OCI-LY7 (cell line): ENCODE data around the gene SLC9C2. TPM values are rescaled to one million over a fixed set of nuclear protein-coding genes. Genes with fewer than 3 reads are reported as not detected.
A peak's percentile ranks its signal among the peaks of the same experiment; 100 is the strongest.

Source experiments
- Bru-seq: library from RNA; stranded (reverse); fragments of 400-500 nt; gene quantifications from one replicate; lab custom pipeline; 2021; lab: Mats Ljungman, UMichigan
- BruChase-seq, 2 experiments: library from RNA; stranded (reverse); fragments of 400-500 nt; gene quantifications; one replicate each; lab custom pipeline; 2021; lab: Mats Ljungman, UMichigan
- BruUV-seq: library from RNA; stranded (reverse); fragments of 400-500 nt; replicated peaks from 2 replicates; lab custom pipeline; 2021; lab: Mats Ljungman, UMichigan
- CTCF ChIA-PET: fragments of 300-600 bp; sonication (Branson Sonifier 250); formaldehyde crosslinking; loops from one replicate; lab custom pipeline; 2022; ENCODE audit warnings: antibody characterized with exemption; ENCODE audit not compliant: unreplicated experiment; lab: Charles Lee
- POLR2A ChIA-PET: fragments of 300-600 bp; sonication (Branson Sonifier 250); formaldehyde crosslinking; loops from one replicate; lab custom pipeline; 2022; ENCODE audit warnings: antibody characterized with exemption; lab: Charles Lee
- DNase-seq: peaks from one replicate; pipeline ENCODE4 v3.0.0-alpha.2; 2015; ENCODE audit warnings: low spot score
- H2AFZ ChIP-seq: fragments of 200-600 bp; sonication (generic), shearing (Covaris generic); 2 replicates; pipeline ENCODE4 v1.6.1; 2014; ENCODE audit warnings: mild to moderate bottlenecking, antibody characterized with exemption, low read length, moderate library complexity
- H3K27ac ChIP-seq: fragments of 200-600 bp; sonication (generic); 2 replicates; pipeline ENCODE4 v1.5.1; 2014; ENCODE audit warnings: mixed run types, low read depth, mild to moderate bottlenecking, moderate library complexity, low read length, inconsistent platforms; ENCODE audit not compliant: poor library complexity, severe bottlenecking
- H3K36me3 ChIP-seq: fragments of 200-600 bp; sonication (generic); 2 replicates; pipeline ENCODE4 v1.6.1; 2014; ENCODE audit warnings: mild to moderate bottlenecking, antibody characterized with exemption, low read length, moderate library complexity, mixed read lengths; ENCODE audit not compliant: insufficient read depth
- H3K4me1 ChIP-seq: fragments of 200-600 bp; sonication (generic); 2 replicates; pipeline ENCODE4 v1.5.1; 2014; ENCODE audit warnings: mild to moderate bottlenecking, low read length; ENCODE audit not compliant: insufficient read depth, poor library complexity, severe bottlenecking
- H3K4me2 ChIP-seq: fragments of 200-600 bp; sonication (generic); 2 replicates; pipeline ENCODE4 v1.6.1; 2014; ENCODE audit warnings: mild to moderate bottlenecking, low read length
- H3K4me3 ChIP-seq: fragments of 200-600 bp; sonication (generic); 2 replicates; pipeline ENCODE4 v1.5.1; 2014; ENCODE audit warnings: mild to moderate bottlenecking, low read depth, low read length; ENCODE audit not compliant: poor library complexity, severe bottlenecking
- H3K79me2 ChIP-seq: fragments of 200-600 bp; sonication (generic); 2 replicates; pipeline ENCODE4 v1.6.1; 2016; ENCODE audit warnings: low read depth, mild to moderate bottlenecking, low read length, moderate library complexity, mixed read lengths; ENCODE audit not compliant: insufficient read depth
- H3K9me2 ChIP-seq: fragments of 200-600 bp; sonication (generic); 2 replicates; pipeline ENCODE4 v1.6.1; 2016; ENCODE audit warnings: mild to moderate bottlenecking, low read length, mixed read lengths; ENCODE audit not compliant: insufficient read depth
- H3K9me3 ChIP-seq: fragments of 200-600 bp; sonication (generic); 2 replicates; pipeline ENCODE4 v1.6.1; 2014; ENCODE audit warnings: mild to moderate bottlenecking, mixed run types, low read length, mixed read lengths
- H4K20me1 ChIP-seq: fragments of 200-600 bp; sonication (generic); 2 replicates; pipeline ENCODE4 v1.6.1; 2014; ENCODE audit warnings: mild to moderate bottlenecking, antibody characterized with exemption, low read length, moderate library complexity, mixed read lengths; ENCODE audit not compliant: insufficient read depth
- EZH2phosphoT487 ChIP-seq: fragments of 200-600 bp; sonication (generic); IDR thresholded peaks from 2 replicates; pipeline ENCODE4 v1.6.1; 2018; ENCODE audit warnings: low read depth, borderline replicate concordance, mild to moderate bottlenecking, mixed run types, antibody characterized with exemption, low read length, moderate library complexity, mixed read lengths
- intact Hi-C: fragments of 100-400 bp; cut with micrococcal nuclease; formaldehyde crosslinking; loops from one replicate; pipeline ENCODE4 v1.10.0; 2022; ENCODE audit not compliant: unreplicated experiment
- long read RNA-seq: library from polyadenylated mRNA; stranded (forward); transcript quantifications from one replicate; pipeline ENCODE4 v2.0.0, GENCODE V29; 2022
- total RNA-seq, 2 experiments: library from RNA; depleted of rRNA in 1 of 2; stranded (reverse); fragments of >200 nt in 1 of 2; shearing (Covaris generic) in 1 of 2; gene quantifications; 2 replicates each; pipeline ENCODE4 v1.2.3, GENCODE V29; 2014 to 2022
- TF ChIP-seq, protein P1 (sequence below): fragments of 200-600 bp; sonication (generic); conservative IDR thresholded peaks from 2 replicates; pipeline ENCODE4 v1.5.1; 2014; ENCODE audit warnings: mild to moderate bottlenecking, antibody characterized with exemption, low read length, moderate library complexity, mixed read lengths

SLC9C2 gene, protein sequence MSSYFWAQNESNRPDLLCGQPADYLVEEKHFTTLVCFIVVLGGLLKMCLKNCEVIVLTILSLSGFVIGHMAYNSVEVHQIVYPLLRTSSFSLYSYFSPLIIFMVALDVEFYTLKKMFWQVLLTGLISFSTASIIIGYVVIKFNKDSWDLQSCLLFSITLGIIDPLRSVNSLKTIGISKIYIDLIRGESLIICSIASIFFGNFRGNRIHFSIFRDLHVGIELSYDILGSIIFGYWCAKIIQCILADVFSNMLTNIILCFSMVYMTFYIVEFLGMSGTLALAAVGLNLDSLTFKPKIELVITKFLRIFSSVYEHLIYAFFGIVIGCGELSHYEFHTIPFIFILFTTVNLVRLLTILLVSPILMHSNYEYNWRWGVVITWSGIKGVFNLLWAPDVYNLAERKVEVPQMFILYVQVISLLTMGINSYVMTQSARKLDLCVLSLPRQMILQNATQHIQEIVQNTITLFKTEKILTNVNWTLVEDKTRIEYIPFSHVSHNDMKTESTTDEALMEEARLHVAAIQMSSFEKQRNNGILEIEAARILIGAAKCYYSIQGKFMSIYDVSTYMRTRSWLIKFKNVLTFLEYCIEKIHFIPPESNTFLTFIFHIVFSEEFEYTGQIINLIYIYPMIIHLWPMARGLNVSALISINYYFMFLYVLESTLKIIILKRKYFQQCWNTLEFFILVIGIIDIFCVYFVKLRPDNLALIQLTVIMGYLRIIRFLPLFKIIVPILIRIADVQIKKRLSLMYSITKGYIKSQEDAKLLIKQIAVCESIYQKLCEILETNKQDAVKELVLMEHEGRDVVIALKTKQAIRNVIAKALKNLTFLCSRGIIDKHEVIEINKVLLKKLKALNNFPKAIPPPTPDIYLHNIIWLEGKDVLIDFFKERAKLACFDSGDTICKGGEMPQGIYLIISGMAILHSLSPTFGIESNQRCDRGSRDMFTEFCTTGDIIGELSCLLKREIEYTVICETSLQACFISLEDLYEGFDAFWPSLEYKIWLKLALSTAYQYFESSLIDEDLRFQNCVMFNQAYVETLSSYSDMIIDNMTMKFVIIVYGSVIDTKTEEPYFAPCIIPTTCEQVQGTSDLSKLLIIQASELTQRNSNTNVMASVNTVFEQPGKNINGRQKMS
- total RNA-seq (2014; rRNA removed; shearing (Covaris generic)), result not detected in 2 replicates
- total RNA-seq (2022), result not detected in 2 replicates
- Bru-seq, nascent RNA, result not detected
- not detected for BruChase-seq, experiment 1, labeled RNA remaining after a 6-hour chase
- BruChase-seq, experiment 2, labeled RNA remaining after a 2-hour chase, result not detected
- long read RNA-seq, result 0 reads

DNA sequence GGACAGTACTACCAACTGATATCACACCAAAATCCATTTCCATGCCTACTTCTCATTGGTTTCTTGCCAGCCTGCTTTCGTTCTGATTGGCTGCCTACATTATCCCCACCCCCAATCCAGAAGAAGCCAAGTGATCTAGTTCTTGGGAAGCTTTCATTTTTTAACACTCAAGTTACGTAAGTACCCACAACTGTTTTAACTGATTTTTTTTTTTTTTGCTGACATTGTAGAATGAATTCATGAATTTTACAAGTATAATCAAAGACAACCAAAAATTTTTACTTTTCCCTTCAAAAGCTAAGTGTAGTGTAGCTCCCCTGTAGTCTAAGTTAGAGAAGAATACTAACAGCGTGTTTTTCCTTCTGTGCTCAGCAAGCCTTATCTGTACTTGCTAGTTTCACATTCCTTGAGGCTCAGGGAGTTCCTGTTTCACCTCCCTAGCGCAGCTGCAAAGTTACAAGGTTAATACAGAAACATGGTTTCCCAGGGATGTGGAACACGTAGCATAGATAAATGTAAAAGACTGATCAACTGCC is at the start of gene SLC9C2:
Gene SLC9C2, minus strand, starts transcription at position 17 of the 536 bp plus-strand sequence. CDS start 1,296 bp downstream, outside the sequence.
- BruUV-seq, result no TSS peak

DNA sequence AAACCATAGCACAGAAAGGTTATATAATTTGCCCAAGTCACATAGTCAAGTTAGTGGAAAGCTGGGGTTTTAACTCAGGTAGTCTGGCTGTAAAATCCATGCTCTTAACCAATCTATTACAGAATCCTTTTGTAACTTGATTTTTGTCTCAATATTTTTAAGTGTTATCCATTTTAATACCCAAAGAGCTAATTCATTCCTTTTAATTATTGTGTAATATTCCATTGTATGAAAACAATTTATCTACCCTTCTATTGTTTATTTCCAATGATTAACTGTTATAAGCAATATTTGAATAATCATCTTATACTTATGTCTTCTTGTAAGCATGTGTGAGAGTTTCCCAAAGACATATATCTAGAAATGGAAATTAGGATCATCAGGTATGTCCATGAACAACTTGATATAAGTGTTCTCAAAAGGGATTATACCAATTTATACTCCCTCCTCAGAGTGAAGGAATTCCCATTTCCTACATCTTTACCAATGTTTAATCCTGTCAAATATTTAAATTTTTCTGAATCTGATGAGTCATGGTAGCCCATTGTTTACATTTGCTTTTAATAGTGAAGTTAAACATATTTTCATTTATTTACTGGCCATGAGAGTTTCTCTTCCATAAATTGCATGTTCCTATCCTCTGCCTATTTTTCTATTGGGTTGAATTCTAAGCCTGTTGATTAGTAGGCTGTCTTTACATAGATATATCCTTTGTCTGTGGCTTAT is 46.2 kb upstream of the SLC9C2 start:
- TF ChIP-seq, protein P1, sequence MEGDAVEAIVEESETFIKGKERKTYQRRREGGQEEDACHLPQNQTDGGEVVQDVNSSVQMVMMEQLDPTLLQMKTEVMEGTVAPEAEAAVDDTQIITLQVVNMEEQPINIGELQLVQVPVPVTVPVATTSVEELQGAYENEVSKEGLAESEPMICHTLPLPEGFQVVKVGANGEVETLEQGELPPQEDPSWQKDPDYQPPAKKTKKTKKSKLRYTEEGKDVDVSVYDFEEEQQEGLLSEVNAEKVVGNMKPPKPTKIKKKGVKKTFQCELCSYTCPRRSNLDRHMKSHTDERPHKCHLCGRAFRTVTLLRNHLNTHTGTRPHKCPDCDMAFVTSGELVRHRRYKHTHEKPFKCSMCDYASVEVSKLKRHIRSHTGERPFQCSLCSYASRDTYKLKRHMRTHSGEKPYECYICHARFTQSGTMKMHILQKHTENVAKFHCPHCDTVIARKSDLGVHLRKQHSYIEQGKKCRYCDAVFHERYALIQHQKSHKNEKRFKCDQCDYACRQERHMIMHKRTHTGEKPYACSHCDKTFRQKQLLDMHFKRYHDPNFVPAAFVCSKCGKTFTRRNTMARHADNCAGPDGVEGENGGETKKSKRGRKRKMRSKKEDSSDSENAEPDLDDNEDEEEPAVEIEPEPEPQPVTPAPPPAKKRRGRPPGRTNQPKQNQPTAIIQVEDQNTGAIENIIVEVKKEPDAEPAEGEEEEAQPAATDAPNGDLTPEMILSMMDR, result no peak
- no peak for TF ChIP-seq EZH2phosphoT487
- Histone ChIP-seq H4K20me1 (no peaks in the 10 kb centered on the region), H3K9me3 (no peaks in the 10 kb centered on the region), H3K9me2 (no peaks in the 10 kb centered on the region), H3K36me3 (no peaks in the 10 kb centered on the region), H3K4me1 (no peaks in the 10 kb centered on the region), H3K4me3 (no peak overlapping the region), H3K79me2 (no peaks in the 10 kb centered on the region), H2AFZ (no peak overlapping the region), H3K27ac (no peak overlapping the region), H3K4me2 (no peak overlapping the region)
- intact Hi-C loops, result no loop called here
- ChIA-PET CTCF (no interaction called here), POLR2A (no interaction called here)
- BruUV-seq, result no TSS peak
- no peak for DNase-seq

More for the DNA sequence above, at the start of gene SLC9C2:
- TF ChIP-seq, protein P1, result no peak
- TF ChIP-seq EZH2phosphoT487, result no peak
- ChIA-PET CTCF (no interaction called here), POLR2A (interaction anchor here (0.6 to 0.8 kb wide), 2 partner anchors 9 to 1007 kb away, joined by 3 read pairs; no protein-coding TSS in a partner anchor)
- H3K4me2 ChIP-seq, result no peak within 1 kb of the TSS
- no peaks in the 10 kb centered on the region for H3K9me3 ChIP-seq
- intact Hi-C loops, result no loop called here
- H3K27ac ChIP-seq, result no peak within 1 kb of the TSS
- H3K79me2 ChIP-seq, result no peaks in the 10 kb centered on the region
- no peaks in the 10 kb centered on the region for H3K9me2 ChIP-seq
- H3K4me1 ChIP-seq, result no peaks in the 10 kb centered on the region
- H2AFZ ChIP-seq, result no peak within 1 kb of the TSS
- peak; percentile 3 for DNase-seq
- H3K4me3 ChIP-seq, result no peak within 1 kb of the TSS
- H3K36me3 ChIP-seq, result no peaks in the 10 kb centered on the region
- H4K20me1 ChIP-seq, result no peaks in the 10 kb centered on the region
